GM12874 (cell line): ENCODE measurements around the gene STK33.

Experiments used
- TF ChIP-seq, protein P1 (sequence below): IDR thresholded peaks from 2 replicates; pipeline ENCODE4 v1.5.1; 2011; ENCODE audit warnings: low read depth, mild to moderate bottlenecking, control low read depth, low read length, moderate library complexity; ENCODE audit not compliant: insufficient read depth

The STK33 gene

DNA sequence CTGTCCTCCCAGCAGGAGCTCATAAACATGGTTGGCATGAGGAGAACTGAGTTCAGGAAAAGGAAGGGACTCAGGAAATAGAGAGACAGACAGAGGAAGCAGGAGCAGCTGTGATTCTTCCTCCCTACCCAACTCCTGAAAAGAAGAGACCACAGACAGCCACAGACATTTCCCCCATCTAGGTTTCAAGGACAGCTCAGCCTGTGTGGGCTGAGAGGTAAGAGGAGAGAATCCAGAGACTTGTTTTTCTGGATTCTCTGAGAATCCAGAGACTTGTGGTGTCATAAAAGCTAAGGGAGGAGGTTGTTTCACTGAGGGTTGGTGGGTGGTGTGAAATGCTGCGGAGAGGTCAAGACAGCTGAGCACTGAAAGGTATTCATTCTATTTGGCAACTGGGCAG lies 19.0 kb upstream of the STK33 start:
- TF ChIP-seq, protein P1, sequence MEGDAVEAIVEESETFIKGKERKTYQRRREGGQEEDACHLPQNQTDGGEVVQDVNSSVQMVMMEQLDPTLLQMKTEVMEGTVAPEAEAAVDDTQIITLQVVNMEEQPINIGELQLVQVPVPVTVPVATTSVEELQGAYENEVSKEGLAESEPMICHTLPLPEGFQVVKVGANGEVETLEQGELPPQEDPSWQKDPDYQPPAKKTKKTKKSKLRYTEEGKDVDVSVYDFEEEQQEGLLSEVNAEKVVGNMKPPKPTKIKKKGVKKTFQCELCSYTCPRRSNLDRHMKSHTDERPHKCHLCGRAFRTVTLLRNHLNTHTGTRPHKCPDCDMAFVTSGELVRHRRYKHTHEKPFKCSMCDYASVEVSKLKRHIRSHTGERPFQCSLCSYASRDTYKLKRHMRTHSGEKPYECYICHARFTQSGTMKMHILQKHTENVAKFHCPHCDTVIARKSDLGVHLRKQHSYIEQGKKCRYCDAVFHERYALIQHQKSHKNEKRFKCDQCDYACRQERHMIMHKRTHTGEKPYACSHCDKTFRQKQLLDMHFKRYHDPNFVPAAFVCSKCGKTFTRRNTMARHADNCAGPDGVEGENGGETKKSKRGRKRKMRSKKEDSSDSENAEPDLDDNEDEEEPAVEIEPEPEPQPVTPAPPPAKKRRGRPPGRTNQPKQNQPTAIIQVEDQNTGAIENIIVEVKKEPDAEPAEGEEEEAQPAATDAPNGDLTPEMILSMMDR: no peak

DNA sequence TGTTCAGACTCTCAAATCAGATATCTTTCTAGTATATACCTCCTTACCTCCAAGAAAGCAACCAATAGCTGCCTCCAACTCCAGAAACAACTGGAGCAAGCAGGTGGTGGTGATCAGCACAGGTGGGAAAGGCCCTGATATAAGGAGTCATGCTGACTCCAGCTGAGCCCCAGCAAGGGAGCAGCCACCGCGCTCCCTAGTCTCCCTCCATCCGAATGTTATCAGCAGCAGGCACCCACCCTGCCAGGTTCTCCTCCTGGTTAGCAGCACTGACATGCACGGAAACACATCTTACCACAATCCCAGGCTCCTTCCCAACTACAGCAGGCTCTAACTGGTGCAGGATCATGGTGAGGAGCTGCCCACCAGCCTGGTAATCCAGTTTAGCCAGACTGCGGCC lies 18.5 kb upstream of the STK33 start:
- TF ChIP-seq, protein P1: no peak

DNA sequence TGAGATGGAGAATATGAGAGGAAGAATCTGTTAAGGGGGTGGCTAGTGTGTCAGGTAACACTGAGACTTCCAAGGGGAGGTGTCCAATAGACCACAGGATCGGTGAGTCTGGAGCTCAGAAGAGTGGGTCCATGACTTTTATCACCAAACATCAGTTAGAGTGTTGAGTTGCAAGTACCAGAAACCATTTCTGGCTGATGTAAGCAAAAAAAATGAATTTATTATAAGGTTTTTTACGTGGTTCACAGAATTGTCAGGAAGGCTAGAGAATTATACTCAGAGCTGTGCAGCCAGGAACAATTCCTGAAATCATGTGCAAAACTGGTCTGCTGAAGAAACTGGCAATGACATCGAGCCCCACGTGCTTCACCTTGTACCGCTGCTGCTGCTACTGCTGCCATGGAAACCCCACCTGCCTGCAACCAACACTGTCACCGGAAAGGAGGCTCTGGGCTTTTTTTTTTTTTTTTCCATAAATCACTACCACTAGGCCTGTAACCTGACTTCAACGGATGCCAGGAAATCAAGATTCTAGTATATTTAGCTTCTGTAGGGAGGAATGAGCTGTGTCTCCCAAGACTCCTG lies 16.6 kb upstream of the STK33 start:
- TF ChIP-seq, protein P1: no peak

DNA sequence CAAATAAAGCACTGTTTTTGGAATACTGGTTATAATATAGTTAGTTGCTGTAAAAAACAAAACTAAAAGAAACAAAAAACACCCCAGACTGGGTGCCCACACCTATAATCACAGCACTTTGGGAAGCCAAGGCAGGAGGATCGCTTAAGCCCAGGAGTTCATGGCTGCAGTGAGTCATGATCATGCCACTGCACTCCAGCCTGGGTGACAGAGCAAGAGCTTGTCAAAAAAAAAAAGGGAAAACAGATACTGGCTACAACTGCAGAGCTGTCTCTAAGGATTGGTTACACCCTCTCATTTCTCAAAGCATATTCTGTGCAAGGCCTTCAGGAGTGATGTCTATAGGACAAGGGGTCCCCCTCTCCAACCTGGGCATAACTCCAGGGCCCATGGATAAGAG lies 14.6 kb upstream of the STK33 start:
- TF ChIP-seq, protein P1: no peak

DNA sequence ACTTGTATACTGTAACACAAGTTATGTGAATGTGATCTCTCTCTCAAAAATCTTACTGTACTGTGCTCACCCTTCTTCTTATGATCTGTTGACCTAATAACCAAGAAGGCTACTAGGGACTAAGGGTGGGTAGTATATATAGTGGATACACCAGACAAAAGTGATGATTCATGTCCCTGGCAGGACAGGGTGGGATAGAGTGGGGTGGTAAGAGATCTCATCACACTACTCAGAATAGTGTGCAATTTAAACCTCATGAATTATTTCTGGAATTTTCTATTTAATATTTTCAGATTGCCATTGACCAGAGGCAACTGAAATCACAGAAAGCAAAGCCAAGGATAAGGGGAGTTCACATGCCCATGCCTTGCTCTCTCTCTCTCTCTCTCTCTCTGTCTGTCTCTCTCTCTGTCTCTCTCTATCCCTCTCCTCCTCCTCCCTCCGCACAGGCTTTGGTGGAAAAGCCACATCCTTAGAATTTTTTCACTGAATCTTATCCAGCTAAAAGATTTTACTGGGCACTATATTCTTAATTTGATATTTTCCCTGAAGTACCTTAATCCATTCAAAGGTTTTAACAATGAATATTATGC lies 12.0 kb upstream of the STK33 start:
- TF ChIP-seq, protein P1: no peak

DNA sequence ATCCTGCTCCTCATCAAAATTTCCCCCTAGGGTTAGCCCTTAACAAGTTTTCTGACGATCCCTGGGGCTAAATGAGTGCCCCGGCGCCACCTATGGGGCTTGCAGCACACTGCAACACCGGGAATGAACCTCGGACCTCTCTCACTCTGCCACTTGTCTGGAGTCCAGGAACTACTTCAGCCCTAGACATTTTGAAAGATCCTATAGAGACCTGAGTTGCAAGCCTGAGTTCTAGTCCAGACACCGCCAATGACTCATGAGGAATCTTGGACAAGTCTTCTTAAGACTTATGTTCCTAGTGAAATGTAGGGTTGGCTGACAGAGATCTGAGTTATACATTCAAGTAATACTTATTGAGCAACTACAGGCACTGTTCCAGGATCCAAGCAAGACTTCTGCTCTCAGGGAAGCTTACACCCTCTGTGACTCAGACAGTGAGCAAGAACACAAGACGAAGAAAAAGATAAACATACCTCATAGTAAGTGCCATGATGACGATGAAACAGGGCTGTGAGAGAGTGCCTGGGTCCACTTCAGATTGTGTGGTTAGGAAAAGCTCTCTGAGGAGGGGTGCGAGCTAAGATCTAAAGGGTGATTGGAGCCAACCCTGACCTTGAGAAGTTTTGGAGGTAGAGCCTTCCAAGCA lies 10.2 kb upstream of the STK33 start:
- TF ChIP-seq, protein P1: peak; percentile 91

DNA sequence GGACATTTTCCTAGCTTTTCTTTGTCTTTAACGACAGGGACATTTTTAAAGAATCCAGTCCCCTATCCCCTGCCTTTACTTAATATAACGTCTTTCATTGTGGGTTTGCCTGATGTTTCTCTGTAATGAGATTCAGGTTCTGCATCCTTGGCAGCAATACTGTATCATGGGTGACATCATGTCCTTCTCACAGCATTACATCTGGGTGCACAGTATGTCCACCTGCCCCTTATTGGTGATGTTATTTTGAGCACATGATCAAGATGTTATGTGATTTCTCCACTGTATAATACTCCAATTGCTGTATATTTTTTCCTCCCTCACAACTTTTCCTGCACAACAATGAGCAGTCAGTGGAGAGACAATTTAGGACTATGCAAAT lies 9.7 kb upstream of the STK33 start:
- TF ChIP-seq, protein P1: no peak
